Skeletal muscle satellite cell (primary cell): Measurements from ENCODE around the gene ATE1.

Experiments used
- H3K27me3 ChIP-seq: 2 replicates; pipeline ENCODE4 v1.7.0; 2013; ENCODE audit warnings: low read length; ENCODE audit not compliant: control insufficient read depth, insufficient read depth
- H3K36me3 ChIP-seq: 2 replicates; pipeline ENCODE4 v1.7.0; 2013; ENCODE audit warnings: mild to moderate bottlenecking, control low read depth, low read length; ENCODE audit not compliant: insufficient read depth
- H3K4me1 ChIP-seq: 2 replicates; pipeline ENCODE4 v1.7.0; 2013; ENCODE audit warnings: low read length; ENCODE audit not compliant: control insufficient read depth, insufficient read depth
- H3K4me2 ChIP-seq: 2 replicates; pipeline ENCODE4 v1.7.0; 2013; ENCODE audit warnings: mild to moderate bottlenecking, low read length
- H3K4me3 ChIP-seq: 2 replicates; pipeline ENCODE4 v1.7.0; 2013; ENCODE audit warnings: low read length
- H3K9ac ChIP-seq: 2 replicates; pipeline ENCODE4 v1.7.0; 2013; ENCODE audit warnings: mild to moderate bottlenecking, low read depth, low read length, moderate library complexity
- H3K9me3 ChIP-seq: replicated peaks from 2 replicates; pipeline ENCODE4 v1.7.0; 2013; ENCODE audit warnings: mild to moderate bottlenecking, control low read depth, low read length

The ATE1 gene

DNA sequence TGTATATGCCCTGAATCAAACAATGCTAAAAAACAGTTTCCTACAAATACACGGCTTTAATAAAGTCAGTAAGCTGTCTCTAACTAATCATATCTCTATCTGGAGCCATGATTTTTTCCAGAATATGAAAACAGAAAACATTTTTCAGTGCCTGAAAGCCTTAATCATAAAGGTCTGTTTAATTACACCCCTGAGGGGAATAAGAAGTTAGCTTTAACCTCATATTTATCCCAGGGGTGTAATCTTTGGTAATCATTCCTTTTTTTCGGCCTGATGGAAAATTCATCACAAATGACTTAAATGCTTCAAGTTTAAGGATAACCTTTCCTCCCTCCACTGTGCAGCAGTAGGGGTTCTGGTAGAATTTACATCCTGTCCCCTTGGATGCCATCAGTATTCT lies 124.2 kb downstream of the ATE1 start:
- Histone ChIP-seq H3K27me3 (no peaks in the 10 kb centered on the region), H3K9me3 (no peaks in the 10 kb centered on the region), H3K4me1 (peaks cover 5% of the 10 kb centered on the region), H3K4me2 (no peak overlapping the region), H3K4me3 (no peak overlapping the region), H3K36me3 (no peaks in the 10 kb centered on the region), H3K9ac (no peak overlapping the region)

DNA sequence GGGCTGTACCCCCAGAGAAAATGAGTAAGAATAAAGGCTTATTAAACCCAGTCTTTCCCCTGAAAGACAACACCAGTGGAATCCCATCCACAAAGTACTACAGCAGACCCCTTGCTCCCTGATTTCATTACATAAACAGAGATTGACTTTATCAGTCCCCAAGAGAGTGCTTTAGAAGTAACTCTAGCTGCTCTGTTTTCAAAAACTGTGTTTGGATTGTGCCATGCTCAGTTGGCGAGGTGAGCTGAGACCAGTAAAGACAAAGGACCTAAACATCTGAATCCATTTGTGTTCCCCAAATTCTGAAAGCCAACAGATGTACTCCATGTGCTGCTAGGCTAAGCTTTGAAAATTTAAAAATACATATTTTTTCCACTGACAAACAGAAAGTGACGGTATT lies 127.0 kb downstream of the ATE1 start:
- Histone ChIP-seq H3K36me3 (no peaks in the 10 kb centered on the region), H3K4me2 (no peak overlapping the region), H3K9ac (no peak overlapping the region), H3K27me3 (no peaks in the 10 kb centered on the region), H3K4me3 (no peak overlapping the region), H3K4me1 (peaks cover 5% of the 10 kb centered on the region), H3K9me3 (no peaks in the 10 kb centered on the region)

DNA sequence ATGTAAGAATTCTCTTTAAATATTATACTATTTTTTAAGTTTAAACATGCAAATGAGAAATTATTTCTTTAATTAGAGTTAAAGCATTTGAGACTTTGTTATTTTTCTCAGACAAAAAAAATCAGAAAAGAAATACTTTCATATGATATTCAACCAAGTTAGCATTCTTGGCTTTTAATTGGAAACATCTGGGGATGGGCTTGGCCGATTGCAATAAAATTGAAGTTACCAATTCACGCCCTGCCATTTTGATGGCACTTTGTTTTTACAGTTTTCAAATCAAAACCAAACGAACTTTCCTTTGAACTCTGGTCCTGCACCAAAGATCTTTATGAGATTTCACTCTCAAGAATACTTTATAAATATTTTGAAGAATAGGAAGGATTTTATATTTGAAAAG lies 127.7 kb downstream of the ATE1 start:
- Histone ChIP-seq H3K4me1 (peaks cover 5% of the 10 kb centered on the region), H3K36me3 (no peaks in the 10 kb centered on the region), H3K9me3 (no peaks in the 10 kb centered on the region), H3K4me3 (no peak overlapping the region), H3K27me3 (no peaks in the 10 kb centered on the region), H3K9ac (no peak overlapping the region), H3K4me2 (no peak overlapping the region)

DNA sequence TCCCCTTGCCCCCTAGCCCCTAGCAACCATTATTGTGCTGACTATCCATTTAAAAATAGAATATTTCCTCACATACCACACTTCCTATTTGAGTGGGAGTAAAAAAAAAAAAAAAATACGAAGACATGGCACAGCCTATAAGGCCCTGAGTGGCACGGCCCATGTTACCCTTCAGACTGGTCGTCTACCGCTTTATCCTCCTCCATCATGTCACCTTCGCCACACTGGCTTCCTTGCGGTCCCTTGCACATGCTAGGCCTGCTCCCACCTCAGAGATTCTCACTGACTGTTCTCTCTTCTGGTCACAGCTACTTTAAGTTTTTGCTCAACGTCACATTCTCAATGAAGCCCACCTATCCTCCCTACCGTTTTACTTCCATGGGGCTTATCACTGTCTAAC lies 130.3 kb downstream of the ATE1 start:
- Histone ChIP-seq H3K27me3 (no peaks in the 10 kb centered on the region), H3K36me3 (no peaks in the 10 kb centered on the region), H3K4me3 (no peak overlapping the region), H3K9me3 (no peaks in the 10 kb centered on the region), H3K4me2 (no peak overlapping the region), H3K4me1 (no peaks in the 10 kb centered on the region), H3K9ac (no peak overlapping the region)

DNA sequence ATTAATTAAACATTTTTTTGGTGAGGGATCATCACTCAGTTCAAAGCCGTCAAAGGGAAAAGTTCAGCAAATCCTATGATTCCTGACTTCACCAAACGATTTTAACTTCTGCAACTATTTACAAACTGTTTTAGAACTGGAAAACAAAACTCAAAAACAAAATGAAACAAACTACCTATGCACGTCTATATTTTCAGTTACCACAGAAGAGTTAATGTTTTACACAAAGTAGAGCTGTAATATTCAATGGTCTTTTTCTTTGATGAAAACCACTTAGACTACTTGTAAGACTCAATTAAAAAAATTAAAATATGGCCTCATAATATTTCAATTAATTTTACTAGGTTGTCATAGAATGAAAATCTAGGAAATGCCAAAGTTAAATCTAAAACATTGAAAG lies 131.5 kb downstream of the ATE1 start:
- H3K4me3 ChIP-seq = no peak overlapping the region
- no peak overlapping the region for H3K9ac ChIP-seq
- no peaks in the 10 kb centered on the region for H3K4me1 ChIP-seq
- H3K27me3 ChIP-seq = no peaks in the 10 kb centered on the region
- no peaks in the 10 kb centered on the region for H3K9me3 ChIP-seq
- H3K4me2 ChIP-seq = no peak overlapping the region
- no peaks in the 10 kb centered on the region for H3K36me3 ChIP-seq

DNA sequence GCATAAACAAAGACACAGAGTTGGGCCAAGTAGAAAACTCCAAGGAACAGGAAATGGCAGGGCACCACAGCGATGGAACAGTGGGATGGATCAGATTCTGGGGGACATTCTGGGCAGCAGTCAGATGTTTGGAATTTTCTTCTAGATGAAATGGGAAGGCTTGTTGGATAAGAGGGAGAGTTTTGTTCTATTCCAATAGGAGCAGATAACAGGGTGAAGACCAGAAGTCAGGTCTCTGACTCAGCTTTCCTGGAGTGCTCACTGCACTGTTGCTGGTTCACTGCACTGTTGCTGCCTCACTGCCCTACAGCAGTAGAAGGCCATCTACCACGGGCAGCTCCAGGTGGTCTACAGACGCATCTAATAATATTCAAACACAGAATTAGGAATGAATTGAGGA lies 135.6 kb downstream of the ATE1 start:
- Histone ChIP-seq H3K4me2 (no peak overlapping the region), H3K4me3 (no peak overlapping the region), H3K4me1 (no peaks in the 10 kb centered on the region), H3K27me3 (no peaks in the 10 kb centered on the region), H3K9me3 (no peaks in the 10 kb centered on the region), H3K9ac (no peak overlapping the region), H3K36me3 (no peaks in the 10 kb centered on the region)

DNA sequence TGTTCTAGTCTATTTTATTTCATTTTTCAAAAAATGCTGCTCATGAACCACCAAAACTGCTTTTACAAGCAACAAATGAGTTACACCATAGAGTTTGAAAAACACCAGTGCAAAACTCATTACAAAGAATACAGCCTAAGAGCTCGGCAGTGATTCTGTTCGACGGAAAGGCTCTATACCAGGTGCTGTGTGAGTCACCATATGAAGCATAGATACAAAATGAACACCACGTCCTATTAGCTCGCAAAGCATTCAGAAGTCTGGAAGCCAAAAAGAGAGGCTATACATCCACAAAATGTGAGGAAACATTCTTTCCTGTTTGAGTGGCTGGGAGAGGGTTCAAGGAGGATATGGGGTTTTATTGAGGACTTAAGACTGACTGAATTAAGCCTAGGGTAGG lies 136.1 kb downstream of the ATE1 start:
- no peak overlapping the region for H3K9ac ChIP-seq
- no peak overlapping the region for H3K4me3 ChIP-seq
- H3K36me3 ChIP-seq = no peaks in the 10 kb centered on the region
- no peaks in the 10 kb centered on the region for H3K27me3 ChIP-seq
- no peaks in the 10 kb centered on the region for H3K4me1 ChIP-seq
- H3K9me3 ChIP-seq = no peaks in the 10 kb centered on the region
- no peak overlapping the region for H3K4me2 ChIP-seq

DNA sequence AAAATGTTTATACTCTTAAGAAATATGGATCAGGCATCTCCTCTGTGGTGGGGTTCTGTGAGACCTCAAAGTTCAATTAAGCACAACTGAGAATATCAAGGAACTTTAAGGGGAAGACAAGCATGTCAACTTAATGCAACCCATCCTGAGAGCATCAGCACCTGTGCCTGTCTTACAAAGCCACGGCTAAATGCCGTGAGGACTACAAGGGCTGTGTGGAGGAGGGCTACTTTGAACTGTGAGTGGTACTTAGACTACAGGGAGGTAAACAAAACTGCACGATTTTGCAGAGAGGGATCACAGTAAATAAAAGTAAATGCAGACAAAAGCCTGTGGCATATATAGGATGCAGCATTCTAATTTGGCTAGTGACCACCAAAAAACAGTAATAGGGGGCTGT lies 139.1 kb downstream of the ATE1 start:
- no peaks in the 10 kb centered on the region for H3K36me3 ChIP-seq
- H3K4me1 ChIP-seq = no peaks in the 10 kb centered on the region
- H3K27me3 ChIP-seq = no peaks in the 10 kb centered on the region
- no peak overlapping the region for H3K9ac ChIP-seq
- no peak overlapping the region for H3K4me2 ChIP-seq
- H3K4me3 ChIP-seq = no peak overlapping the region
- no peaks in the 10 kb centered on the region for H3K9me3 ChIP-seq

DNA sequence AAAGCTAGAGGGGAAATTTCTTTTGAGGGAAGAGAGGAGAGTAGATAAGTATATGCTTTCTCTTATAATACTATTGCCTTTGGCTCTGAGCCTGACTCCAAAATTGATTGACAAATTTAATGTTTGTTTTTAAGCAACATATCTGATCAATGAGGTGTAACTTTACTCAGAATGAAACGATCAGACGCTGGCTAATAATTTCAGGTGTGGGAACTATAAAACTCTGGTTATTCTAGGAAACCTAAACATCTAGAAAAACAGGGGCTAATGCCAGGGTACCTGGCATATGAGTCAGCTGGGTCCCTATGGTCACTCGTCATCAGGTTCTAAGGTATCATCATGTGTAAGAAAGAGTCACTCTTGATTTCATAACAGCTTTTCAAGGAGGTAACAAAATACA lies 139.7 kb downstream of the ATE1 start:
- H3K27me3 ChIP-seq = no peaks in the 10 kb centered on the region
- no peak overlapping the region for H3K4me3 ChIP-seq
- no peak overlapping the region for H3K9ac ChIP-seq
- H3K4me2 ChIP-seq = no peak overlapping the region
- H3K36me3 ChIP-seq = no peaks in the 10 kb centered on the region
- H3K4me1 ChIP-seq = no peaks in the 10 kb centered on the region
- H3K9me3 ChIP-seq = no peaks in the 10 kb centered on the region

DNA sequence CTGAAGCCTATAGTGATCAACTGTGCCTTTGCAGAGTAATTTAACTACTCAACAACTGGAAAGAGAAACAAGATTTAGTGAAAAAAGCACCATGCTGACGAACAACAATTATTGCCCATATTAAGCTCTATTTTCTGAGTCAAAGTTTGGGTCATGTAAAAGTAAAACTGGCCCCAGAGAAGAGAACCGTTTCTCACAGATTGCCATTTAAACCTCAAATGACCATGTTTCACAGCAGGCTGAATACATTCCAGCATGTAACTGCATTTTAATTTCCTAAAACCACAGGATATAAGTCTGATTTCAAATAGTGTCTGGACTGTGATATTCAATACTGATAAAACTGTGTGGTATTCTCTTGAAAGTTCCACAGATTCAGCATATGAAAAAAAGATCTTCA lies 140.7 kb downstream of the ATE1 start:
- H3K4me2 ChIP-seq = no peak overlapping the region
- H3K27me3 ChIP-seq = no peaks in the 10 kb centered on the region
- H3K36me3 ChIP-seq = no peaks in the 10 kb centered on the region
- no peak overlapping the region for H3K4me3 ChIP-seq
- no peak overlapping the region for H3K9ac ChIP-seq
- no peaks in the 10 kb centered on the region for H3K9me3 ChIP-seq
- no peaks in the 10 kb centered on the region for H3K4me1 ChIP-seq

DNA sequence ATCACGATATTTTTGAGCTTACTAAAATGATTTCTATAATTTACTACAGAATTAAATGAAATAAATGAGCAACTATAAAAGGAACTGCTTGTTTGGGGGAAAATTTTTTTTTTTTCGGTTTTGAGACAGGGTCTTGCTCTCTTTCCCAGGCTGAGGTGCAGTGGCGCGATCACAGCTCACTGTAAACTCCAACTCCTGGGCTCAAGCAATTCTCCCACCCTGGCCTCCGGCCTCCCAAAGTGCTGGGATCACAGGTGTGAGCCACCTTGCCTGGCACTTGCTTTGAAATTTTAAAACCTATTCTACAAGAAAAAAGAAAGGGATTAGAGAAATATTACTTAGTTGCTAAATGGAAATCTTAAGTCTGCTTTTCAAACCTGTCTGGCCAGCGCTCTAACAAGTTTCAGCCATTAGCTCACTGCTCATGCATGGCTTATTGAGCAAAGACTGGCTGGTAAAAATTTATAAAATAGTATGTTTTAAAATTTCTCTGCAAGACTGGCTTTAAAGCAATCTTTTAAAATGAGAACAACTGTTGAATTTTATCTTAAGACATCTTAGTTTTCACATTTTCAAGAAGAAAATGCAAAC lies 144.0 kb downstream of the ATE1 start:
- no peaks in the 10 kb centered on the region for H3K27me3 ChIP-seq
- no peak overlapping the region for H3K4me2 ChIP-seq
- H3K4me3 ChIP-seq = no peak overlapping the region
- peaks cover 3% of the 10 kb centered on the region for H3K36me3 ChIP-seq
- no peak overlapping the region for H3K9ac ChIP-seq
- H3K9me3 ChIP-seq = no peaks in the 10 kb centered on the region
- H3K4me1 ChIP-seq = no peaks in the 10 kb centered on the region

DNA sequence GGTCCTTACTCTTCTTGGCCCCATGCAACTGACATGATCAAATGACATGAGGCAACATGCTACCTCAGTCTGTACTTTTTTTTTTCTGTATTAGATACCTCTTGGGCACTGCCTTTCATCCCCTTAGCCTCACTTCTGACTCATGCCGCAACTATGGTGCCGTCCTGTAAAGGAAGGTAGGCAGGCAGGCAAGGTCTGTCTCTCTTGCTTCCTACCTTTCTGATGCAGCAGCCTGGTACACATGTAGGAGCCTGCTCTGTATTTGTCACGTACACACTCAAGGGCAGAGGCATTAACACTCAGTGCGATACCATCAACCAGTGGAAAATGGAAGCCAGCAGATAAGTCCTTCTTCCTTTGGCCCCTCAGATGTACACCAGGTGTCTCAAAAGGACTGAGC lies 146.7 kb downstream of the ATE1 start:
- Histone ChIP-seq H3K9me3 (no peaks in the 10 kb centered on the region), H3K9ac (no peak overlapping the region), H3K36me3 (peaks cover 3% of the 10 kb centered on the region), H3K4me2 (no peak overlapping the region), H3K27me3 (no peaks in the 10 kb centered on the region), H3K4me1 (no peaks in the 10 kb centered on the region), H3K4me3 (no peak overlapping the region)
